Activated B cell treated with CpG ODN at 0.5 μM for 24 hours (primary cell): ENCODE results near the gene KRTAP4-3. TPM values are rescaled to one million over a fixed set of nuclear protein-coding genes. Genes with fewer than 3 reads are reported as not detected.

Experiments
- ATAC-seq: fragments of 200-7000 bp; cut with Tn5 transposase; one replicate; pipeline ENCODE4 v1.10.0; 2021; ENCODE audit warnings: low read depth, mild to moderate bottlenecking, moderate library complexity
- CTCF ChIA-PET: fragments of 350-600 bp; sonication (Branson Sonifier 250); formaldehyde crosslinking; loops from one replicate; lab custom pipeline; 2021; ENCODE audit warnings: antibody characterized with exemption; lab: Charles Lee
- POLR2A ChIA-PET: fragments of 350-600 bp; sonication (Branson Sonifier 250); formaldehyde crosslinking; loops from one replicate; lab custom pipeline; 2021; ENCODE audit warnings: antibody characterized with exemption; lab: Charles Lee
- DNase-seq: peaks from one replicate; pipeline ENCODE4 v3.0.0; 2022
- H3K27ac Mint-ChIP-seq: one replicate; pipeline ENCODE4 v1.8.0; 2020; ENCODE audit warnings: mixed read lengths
- H3K27me3 Mint-ChIP-seq: one replicate; pipeline ENCODE4 v1.8.0; 2021; ENCODE audit warnings: mixed read lengths
- H3K36me3 Mint-ChIP-seq: one replicate; pipeline ENCODE4 v1.8.0; 2021; ENCODE audit warnings: low read depth, mixed read lengths
- H3K4me1 Mint-ChIP-seq: one replicate; pipeline ENCODE4 v1.8.0; 2021; ENCODE audit warnings: mixed read lengths
- H3K4me3 Mint-ChIP-seq: one replicate; pipeline ENCODE4 v1.8.0; 2020; ENCODE audit warnings: mild to moderate bottlenecking, mixed read lengths
- H3K9me3 Mint-ChIP-seq: one replicate; pipeline ENCODE4 v1.8.0; 2020; ENCODE audit warnings: mixed read lengths
- CTCF ChIP-seq: fragments of 200-600 bp; IDR thresholded peaks from one replicate; pipeline ENCODE4 v1.8.0; 2022; ENCODE audit warnings: antibody characterized with exemption, mild to moderate bottlenecking
- intact Hi-C: fragments of 100-400 bp; cut with micrococcal nuclease; formaldehyde crosslinking; loops from one replicate; pipeline ENCODE4 v1.15.1; 2024
- total RNA-seq: library from RNA; stranded (reverse); gene quantifications from 2 replicates; pipeline ENCODE4 v1.2.3, GENCODE V29; 2022

The KRTAP4-3 gene
- total RNA-seq: not detected in 2 replicates

- POLR2A ChIA-PET: no interaction called here
- peaks cover 8% of the 10 kb centered on the region for H3K27me3 Mint-ChIP-seq
- no peaks in the 10 kb centered on the region for H3K4me1 Mint-ChIP-seq
- CTCF ChIA-PET: no interaction called here
- TF ChIP-seq CTCF: no peak
- no peaks in the 10 kb centered on the region for H3K36me3 Mint-ChIP-seq
- no peak for ATAC-seq
- intact Hi-C loops: no loop called here
- H3K4me3 Mint-ChIP-seq: no peak within 1 kb of the TSS
- no peak within 1 kb of the TSS for H3K27ac Mint-ChIP-seq
- H3K9me3 Mint-ChIP-seq: no peaks in the 10 kb centered on the region
- no peak for DNase-seq
Observed at GRCh38 chr17:41168121-41168520, at the start of gene KRTAP4-3. Gene KRTAP4-3 (minus strand): TSS chr17:41168221. CDS start chr17:41168172, 49 bp downstream.

GRCh38 chr17:41215681-41216080 is 47.7 kb upstream of the KRTAP4-3 start:
- peaks cover 25% of the 10 kb centered on the region for H3K27me3 Mint-ChIP-seq
- intact Hi-C loops: no loop called here
- POLR2A ChIA-PET: no interaction called here
- peaks cover 5% of the 10 kb centered on the region for H3K4me1 Mint-ChIP-seq
- TF ChIP-seq CTCF: no peak
- CTCF ChIA-PET: no interaction called here
- no peak overlapping the region for H3K4me3 Mint-ChIP-seq
- peaks cover 2% of the 10 kb centered on the region for H3K9me3 Mint-ChIP-seq
- DNase-seq: no peak
- H3K36me3 Mint-ChIP-seq: no peaks in the 10 kb centered on the region
- no peak for ATAC-seq
- no peak overlapping the region for H3K27ac Mint-ChIP-seq

DNA sequence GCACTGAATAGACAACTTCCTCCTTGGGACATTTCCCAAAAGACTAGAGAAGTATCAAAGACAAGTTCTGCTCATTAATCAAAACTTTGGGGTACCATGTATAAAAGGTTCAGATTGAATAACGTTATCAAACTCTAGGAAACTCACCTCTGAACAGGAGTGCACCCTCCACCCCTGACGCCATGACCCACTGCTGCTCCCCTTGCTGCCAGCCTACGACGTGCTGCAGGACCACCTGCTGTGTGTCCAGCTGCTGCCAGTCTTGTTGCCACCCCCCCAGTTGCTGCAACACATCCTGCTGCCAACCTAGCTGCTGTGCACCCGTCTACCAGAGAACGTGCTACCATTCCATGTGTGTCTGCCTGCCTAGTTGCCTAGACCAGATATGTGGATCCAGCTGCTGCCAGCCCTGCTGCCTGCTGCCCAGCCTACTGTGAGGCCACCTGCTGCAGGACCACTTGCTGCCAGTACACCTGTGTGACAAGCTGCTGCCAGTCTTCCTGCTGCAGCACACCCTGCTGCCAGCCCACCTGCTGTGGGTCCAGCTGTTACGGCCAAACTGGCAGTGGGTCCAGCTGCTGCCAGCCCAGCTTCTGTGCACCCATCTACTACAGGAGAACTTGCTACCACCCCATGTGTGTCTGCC is 44.6 kb upstream of the KRTAP4-3 start:
- Mint-ChIP-seq H3K9me3 (no peaks in the 10 kb centered on the region), H3K4me3 (no peak overlapping the region), H3K27ac (no peak overlapping the region), H3K27me3 (peaks cover 35% of the 10 kb centered on the region), H3K36me3 (no peaks in the 10 kb centered on the region), H3K4me1 (peaks cover 5% of the 10 kb centered on the region)
- intact Hi-C loops: no loop called here
- TF ChIP-seq CTCF: no peak
- DNase-seq (no peak), ATAC-seq (no peak)
- POLR2A ChIA-PET: no interaction called here
- CTCF ChIA-PET: no interaction called here

DNA sequence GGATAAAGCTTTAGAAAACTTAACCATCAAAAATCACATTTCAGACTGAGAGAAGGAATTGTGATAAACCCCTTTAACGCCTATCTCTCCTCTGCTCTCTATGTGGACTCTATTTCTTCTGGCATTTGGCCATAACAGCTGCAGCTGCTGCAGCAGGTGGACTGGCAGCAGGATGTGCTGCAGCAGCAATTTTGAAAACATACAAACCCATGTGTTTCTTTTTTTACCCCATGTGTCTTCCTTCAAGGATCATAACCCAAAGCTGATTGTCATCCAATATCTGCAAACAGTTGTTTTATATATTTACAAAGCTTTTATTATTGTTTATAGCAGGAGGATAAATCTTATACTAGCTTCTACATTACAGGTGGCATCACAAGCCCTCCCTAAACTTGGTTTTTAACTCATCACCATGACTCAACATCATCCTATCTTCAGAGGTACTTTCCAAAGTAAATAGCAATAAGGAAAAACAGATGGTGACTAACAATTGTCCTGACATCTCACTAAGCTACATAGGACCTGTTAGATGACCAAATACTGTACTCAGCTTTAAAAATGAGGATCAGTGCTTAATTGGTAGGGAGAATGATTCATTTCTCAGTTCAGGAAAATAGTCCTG is 43.9 kb upstream of the KRTAP4-3 start:
- intact Hi-C loops: no loop called here
- POLR2A ChIA-PET: no interaction called here
- peaks cover 36% of the 10 kb centered on the region for H3K27me3 Mint-ChIP-seq

More for the DNA sequence above, 43.9 kb upstream of the KRTAP4-3 start:
- no peak overlapping the region for H3K27ac Mint-ChIP-seq
- CTCF ChIA-PET: interaction anchor here (0.6 kb wide), 1 partner anchor 345 kb away, joined by 4 read pairs; no protein-coding TSS in a partner anchor
- H3K4me3 Mint-ChIP-seq: no peak overlapping the region
- no peaks in the 10 kb centered on the region for H3K36me3 Mint-ChIP-seq
- no peak for ATAC-seq
- DNase-seq: no peak
- peaks cover 5% of the 10 kb centered on the region for H3K4me1 Mint-ChIP-seq
- no peak for TF ChIP-seq CTCF
- no peaks in the 10 kb centered on the region for H3K9me3 Mint-ChIP-seq
